ENCODE measurements around the gene CHPF2.

The CHPF2 gene, protein sequence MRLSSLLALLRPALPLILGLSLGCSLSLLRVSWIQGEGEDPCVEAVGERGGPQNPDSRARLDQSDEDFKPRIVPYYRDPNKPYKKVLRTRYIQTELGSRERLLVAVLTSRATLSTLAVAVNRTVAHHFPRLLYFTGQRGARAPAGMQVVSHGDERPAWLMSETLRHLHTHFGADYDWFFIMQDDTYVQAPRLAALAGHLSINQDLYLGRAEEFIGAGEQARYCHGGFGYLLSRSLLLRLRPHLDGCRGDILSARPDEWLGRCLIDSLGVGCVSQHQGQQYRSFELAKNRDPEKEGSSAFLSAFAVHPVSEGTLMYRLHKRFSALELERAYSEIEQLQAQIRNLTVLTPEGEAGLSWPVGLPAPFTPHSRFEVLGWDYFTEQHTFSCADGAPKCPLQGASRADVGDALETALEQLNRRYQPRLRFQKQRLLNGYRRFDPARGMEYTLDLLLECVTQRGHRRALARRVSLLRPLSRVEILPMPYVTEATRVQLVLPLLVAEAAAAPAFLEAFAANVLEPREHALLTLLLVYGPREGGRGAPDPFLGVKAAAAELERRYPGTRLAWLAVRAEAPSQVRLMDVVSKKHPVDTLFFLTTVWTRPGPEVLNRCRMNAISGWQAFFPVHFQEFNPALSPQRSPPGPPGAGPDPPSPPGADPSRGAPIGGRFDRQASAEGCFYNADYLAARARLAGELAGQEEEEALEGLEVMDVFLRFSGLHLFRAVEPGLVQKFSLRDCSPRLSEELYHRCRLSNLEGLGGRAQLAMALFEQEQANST

GRCh38 chr7:151232091-151232916, at the start of gene CHPF2:
Gene CHPF2 (plus strand): TSS chr7:151232483. CDS start chr7:151234012, 1,529 bp downstream.
- Mint-ChIP-seq H3K36me3 (ENCODE audit: low read depth) (peaks cover 48% of the 10 kb centered on the region), H3K4me3 (peak within 1 kb of the TSS; percentile 99), H3K27me3 (no peaks in the 10 kb centered on the region), H3K4me1 (ENCODE audit: low read depth) (peaks cover 46% of the 10 kb centered on the region), H3K27ac (peak within 1 kb of the TSS; percentile 99), H3K9me3 (no peaks in the 10 kb centered on the region)
- DNase-seq: peak; percentile 91

DNA sequence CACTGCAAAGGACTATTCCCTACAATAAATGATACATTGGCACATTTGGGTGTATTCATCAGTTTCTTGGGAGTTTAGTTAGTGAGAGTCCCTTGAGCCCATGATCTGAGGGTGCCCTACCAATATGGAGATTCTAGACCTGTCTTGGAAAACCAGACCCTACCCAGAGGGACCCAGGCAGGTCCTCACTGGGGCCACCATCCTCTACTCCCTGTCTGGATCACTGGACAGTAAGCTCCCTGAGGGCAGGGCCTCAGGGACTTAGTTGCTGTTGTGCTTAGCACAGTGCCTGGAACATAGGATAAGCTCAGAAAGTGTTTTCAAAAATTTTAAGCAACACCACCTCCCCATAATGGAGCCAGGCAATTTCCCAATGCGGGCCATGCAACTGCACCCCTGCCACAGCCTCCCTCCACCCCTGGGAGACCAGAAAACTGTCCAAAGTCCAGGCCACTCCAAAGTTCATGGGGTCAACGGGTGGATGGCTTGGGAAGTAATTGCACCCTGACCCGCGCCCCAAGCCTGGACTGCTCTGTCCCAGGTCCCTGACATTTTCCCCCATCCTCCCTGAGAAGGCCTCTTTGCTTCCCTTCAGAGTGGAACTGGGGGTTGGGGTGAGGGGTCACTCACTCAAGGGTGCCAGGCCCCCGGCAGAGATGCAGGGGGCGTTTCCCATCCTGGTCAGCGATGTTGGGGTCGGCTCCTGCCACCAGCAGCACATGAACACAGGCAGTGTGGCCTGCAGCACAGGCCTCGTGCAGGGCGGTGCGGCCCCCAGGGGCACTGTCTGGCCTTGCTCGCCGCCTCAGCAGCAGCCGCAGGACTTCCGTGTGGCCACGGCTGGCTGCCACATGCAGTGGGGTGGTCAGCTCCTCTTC, 46.3 kb upstream of the CHPF2 start:
- Mint-ChIP-seq H3K4me1 (ENCODE audit: low read depth) (no peaks in the 10 kb centered on the region), H3K4me3 (no peak overlapping the region), H3K9me3 (no peaks in the 10 kb centered on the region), H3K27me3 (no peaks in the 10 kb centered on the region), H3K36me3 (ENCODE audit: low read depth) (no peaks in the 10 kb centered on the region), H3K27ac (no peak overlapping the region)
- DNase-seq: no peak

DNA sequence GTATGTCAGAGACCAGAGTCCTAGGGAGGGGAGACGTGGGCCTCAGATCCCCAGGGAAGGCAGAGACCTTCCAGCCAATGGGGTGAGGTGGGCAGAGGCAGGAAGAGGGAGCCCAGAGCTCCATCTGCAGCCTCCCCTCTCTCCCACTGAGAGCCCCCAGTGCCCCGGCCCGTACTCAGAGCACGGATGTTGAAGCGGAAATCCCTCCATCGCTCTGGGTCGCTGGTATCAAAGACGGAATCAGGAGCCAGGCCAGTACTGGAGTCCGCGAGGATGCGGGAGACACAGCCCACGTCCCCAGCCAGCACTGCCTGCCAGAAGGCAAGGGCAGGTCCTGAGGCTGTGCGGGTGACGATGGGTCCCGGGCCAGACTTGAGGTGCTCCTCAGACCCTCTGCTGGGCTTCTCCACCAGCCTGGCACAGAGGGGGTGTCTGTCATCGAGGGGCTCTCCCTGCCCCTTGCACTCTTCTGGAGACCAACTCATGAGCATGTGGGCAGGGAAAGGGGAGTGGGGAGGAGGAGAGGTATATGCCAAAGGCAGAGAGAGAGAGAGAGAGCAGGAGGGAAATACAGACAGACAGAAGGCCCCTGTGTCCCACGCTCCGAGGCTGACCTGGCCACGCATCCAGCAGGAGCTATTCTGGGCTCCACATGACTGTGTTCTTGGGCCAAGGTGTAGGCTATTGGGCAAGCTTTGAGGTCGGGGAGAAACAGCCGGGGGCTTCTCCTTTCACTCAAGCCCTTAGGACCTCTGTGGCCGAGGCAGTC, 45.5 kb upstream of the CHPF2 start, which contains the start of gene ASB10:
ASB10 (minus strand) TSS at position 611 of the 769 bp plus-strand sequence; CDS start at position 491, 120 bp downstream.
- Mint-ChIP-seq H3K27ac (no peak within 1 kb of the TSS), H3K9me3 (no peaks in the 10 kb centered on the region), H3K27me3 (no peaks in the 10 kb centered on the region), H3K36me3 (ENCODE audit: low read depth) (no peaks in the 10 kb centered on the region), H3K4me3 (no peak within 1 kb of the TSS), H3K4me1 (ENCODE audit: low read depth) (no peaks in the 10 kb centered on the region)
- no peak for DNase-seq

DNA sequence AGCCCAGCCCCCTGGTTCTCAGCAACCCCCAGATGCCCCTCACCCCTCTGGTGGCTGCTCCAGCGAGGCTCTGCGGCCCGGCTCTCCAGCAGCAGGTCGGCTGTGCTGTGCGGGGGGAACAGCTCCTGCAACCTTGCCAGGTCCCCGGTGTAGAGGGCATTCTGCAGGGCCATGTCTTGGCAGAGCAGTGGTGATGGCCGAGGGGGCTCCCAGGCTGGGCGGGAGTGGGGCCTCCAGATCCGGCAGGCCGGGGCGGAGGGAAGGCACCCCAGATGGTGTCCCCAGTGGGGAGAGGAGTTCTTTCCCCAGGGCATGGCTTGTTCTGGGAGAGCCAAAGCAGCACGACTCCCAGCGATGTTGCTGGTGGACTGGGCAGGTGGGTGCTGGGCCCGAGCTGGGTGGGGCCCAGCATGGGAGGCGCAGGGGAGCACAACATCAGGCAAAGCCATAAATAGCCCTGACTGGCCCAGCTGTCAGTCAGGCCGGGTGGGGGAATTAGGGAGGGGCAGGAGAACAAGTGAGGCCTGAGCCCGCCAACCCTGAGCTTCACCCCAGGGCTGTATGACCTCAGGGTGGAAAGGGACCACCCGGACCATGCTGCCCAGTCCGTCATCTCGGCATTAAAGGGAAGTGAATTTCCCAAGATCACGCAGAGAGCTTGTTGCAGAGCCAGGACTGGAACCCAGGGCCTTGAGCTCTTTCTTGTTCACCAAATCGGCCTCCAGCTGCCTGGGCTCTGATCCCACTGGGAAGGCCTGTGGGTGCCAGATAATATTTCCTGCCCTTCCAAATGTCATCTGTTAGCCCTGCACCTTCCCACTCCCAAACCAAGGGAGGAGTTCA, 44.7 kb upstream of the CHPF2 start:
- Mint-ChIP-seq H3K9me3 (no peaks in the 10 kb centered on the region), H3K27ac (no peak overlapping the region), H3K36me3 (ENCODE audit: low read depth) (no peaks in the 10 kb centered on the region), H3K4me3 (no peak overlapping the region), H3K27me3 (no peaks in the 10 kb centered on the region), H3K4me1 (ENCODE audit: low read depth) (no peaks in the 10 kb centered on the region)
- no peak for DNase-seq

GRCh38 chr7:151188252-151188542, 44.1 kb upstream of the CHPF2 start:
- H3K4me1 Mint-ChIP-seq (ENCODE audit: low read depth): no peaks in the 10 kb centered on the region
- no peak for DNase-seq
- H3K4me3 Mint-ChIP-seq: no peak overlapping the region
- H3K27ac Mint-ChIP-seq: no peak overlapping the region
- no peaks in the 10 kb centered on the region for H3K27me3 Mint-ChIP-seq
- H3K36me3 Mint-ChIP-seq (ENCODE audit: low read depth): no peaks in the 10 kb centered on the region
- H3K9me3 Mint-ChIP-seq: no peaks in the 10 kb centered on the region

GRCh38 chr7:151189038-151189437, 43.2 kb upstream of the CHPF2 start:
- no peak for DNase-seq
- Mint-ChIP-seq H3K4me1 (ENCODE audit: low read depth) (peaks cover under 1% of the 10 kb centered on the region), H3K4me3 (no peak overlapping the region), H3K27ac (no peak overlapping the region), H3K27me3 (no peaks in the 10 kb centered on the region), H3K9me3 (no peaks in the 10 kb centered on the region), H3K36me3 (ENCODE audit: low read depth) (no peaks in the 10 kb centered on the region)

GRCh38 chr7:151191544-151191943, 40.7 kb upstream of the CHPF2 start:
- no peak for DNase-seq
- Mint-ChIP-seq H3K27me3 (no peaks in the 10 kb centered on the region), H3K4me1 (ENCODE audit: low read depth) (peaks cover 2% of the 10 kb centered on the region), H3K36me3 (ENCODE audit: low read depth) (no peaks in the 10 kb centered on the region), H3K27ac (no peak overlapping the region), H3K4me3 (no peak overlapping the region), H3K9me3 (no peaks in the 10 kb centered on the region)

- H3K9me3 Mint-ChIP-seq: no peaks in the 10 kb centered on the region
- H3K4me3 Mint-ChIP-seq: no peak overlapping the region
These were observed 40.2 kb upstream of the CHPF2 start for GRCh38 chr7:151192002-151192539.

GRCh38 chr7:151193203-151193978, 38.9 kb upstream of the CHPF2 start:
- DNase-seq: no peak
- no peak overlapping the region for H3K27ac Mint-ChIP-seq
- H3K4me3 Mint-ChIP-seq: no peak overlapping the region
- peaks cover 2% of the 10 kb centered on the region for H3K4me1 Mint-ChIP-seq (ENCODE audit: low read depth)
- no peaks in the 10 kb centered on the region for H3K27me3 Mint-ChIP-seq
- H3K9me3 Mint-ChIP-seq: no peaks in the 10 kb centered on the region
- H3K36me3 Mint-ChIP-seq (ENCODE audit: low read depth): no peaks in the 10 kb centered on the region

More at GRCh38 chr7:151192002-151192539, 40.2 kb upstream of the CHPF2 start:
- Mint-ChIP-seq H3K4me1 (ENCODE audit: low read depth) (peaks cover 2% of the 10 kb centered on the region), H3K36me3 (ENCODE audit: low read depth) (no peaks in the 10 kb centered on the region), H3K27me3 (no peaks in the 10 kb centered on the region), H3K27ac (no peak overlapping the region)
- DNase-seq: no peak

- peaks cover 2% of the 10 kb centered on the region for H3K4me1 Mint-ChIP-seq (ENCODE audit: low read depth)
- H3K27me3 Mint-ChIP-seq: no peaks in the 10 kb centered on the region
- no peak overlapping the region for H3K4me3 Mint-ChIP-seq
- no peaks in the 10 kb centered on the region for H3K36me3 Mint-ChIP-seq (ENCODE audit: low read depth)
- DNase-seq: no peak
- H3K27ac Mint-ChIP-seq: no peak overlapping the region
- no peaks in the 10 kb centered on the region for H3K9me3 Mint-ChIP-seq
These were observed 38.1 kb upstream of the CHPF2 start for GRCh38 chr7:151194188-151194587.

- no peak overlapping the region for H3K27ac Mint-ChIP-seq
- no peak for DNase-seq
- no peaks in the 10 kb centered on the region for H3K36me3 Mint-ChIP-seq (ENCODE audit: low read depth)
- no peaks in the 10 kb centered on the region for H3K27me3 Mint-ChIP-seq
- no peak overlapping the region for H3K4me3 Mint-ChIP-seq
- H3K4me1 Mint-ChIP-seq (ENCODE audit: low read depth): peaks cover 2% of the 10 kb centered on the region
- no peaks in the 10 kb centered on the region for H3K9me3 Mint-ChIP-seq
These were observed 36.5 kb upstream of the CHPF2 start for GRCh38 chr7:151195616-151196450.

Data from activated T-cell treated with anti-CD3 and anti-CD28 coated beads, Interleukin-2, amount 50 U/mL, for 24 hours (primary cell).